Right lobe of liver (tissue), 6 donors: ENCODE data around the gene RHBDL2. TPM values are rescaled to one million over a fixed set of nuclear protein-coding genes. Genes with fewer than 3 reads are reported as not detected.

ENCODE experiments used
- ATAC-seq, 4 donors: fragments of 200-7000 bp; cut with Tn5 transposase; one replicate each; pipeline ENCODE4 v1.9.1; 2020; ENCODE audit warnings: mild to moderate bottlenecking in 4 of 4, moderate library complexity in 4 of 4
- DNase-seq, 3 donors: peaks; one replicate each; pipeline ENCODE4 v3.0.0-alpha.2; 2020
- H3K27ac ChIP-seq, 3 donors: fragments of 200-600 bp; one replicate each; pipeline ENCODE4 v1.8.0; 2022
- H3K27me3 ChIP-seq, 2 donors: fragments of 200-600 bp; one replicate each; pipeline ENCODE4 v1.8.0; 2022
- H3K36me3 ChIP-seq, 4 donors: fragments of 200-600 bp; sonication (generic) in 1 of 4; one replicate each; pipeline versions ENCODE4 v1.5.1 to v1.8.0; 2017 to 2022; ENCODE audit warnings: control low read depth in 1 of 4
- H3K4me1 ChIP-seq, 4 donors: fragments of 200-600 bp; sonication (generic) in 1 of 4; one replicate each; pipeline versions ENCODE4 v1.5.1 to v1.8.0; 2017 to 2022; ENCODE audit warnings: control low read depth in 1 of 4
- H3K4me3 ChIP-seq, 3 donors: fragments of 200-600 bp; one replicate each; pipeline ENCODE4 v1.8.0; 2022
- H3K9me3 ChIP-seq, 4 donors: fragments of 200-600 bp; sonication (generic) in 1 of 4; one replicate each; pipeline versions ENCODE4 v1.5.1 to v1.8.0; 2017 to 2022; ENCODE audit warnings: control low read depth in 1 of 4
- POLR2A ChIP-seq: fragments of 450-650 bp; IDR thresholded peaks from one replicate; pipeline ENCODE4 v1.6.1; 2017; ENCODE audit warnings: antibody characterized with exemption, mild to moderate bottlenecking
- WGBS: methylation state at CpG from one replicate; pipeline ENCODE4 v1.1.6; 2018; ENCODE audit warnings: low coverage, low lambda C conversion rate; ENCODE audit not compliant: insufficient coverage; ENCODE audit errors: missing lambda C conversion rate; 5-methylcytosine and 5-hydroxymethylcytosine counted together
- intact Hi-C, 2 donors: fragments of 100-400 bp; cut with DNase I; formaldehyde crosslinking; loops; one replicate each; pipeline versions ENCODE4 v1.11.2 to v1.14.1; 2022
- total RNA-seq, 6 experiments: library from RNA; depleted of rRNA in 2 of 6; stranded (reverse); fragments of >200 nt in 2 of 6; fragmentation: NEBNext Ultra II Directional in 3 of 6; extraction: Animal tissue kit (Norgen Biotek cat#: 25700) in 3 of 6; gene quantifications; one replicate each; pipeline versions ENCODE4 v1.1.0 to v1.2.4, GENCODE V29; 2016 to 2023
- TF ChIP-seq, protein P1 (sequence below), 4 donors: fragments of 200-600 bp in 3 of 4; fragments of 450-650 bp in 1 of 4; IDR thresholded peaks; one replicate each; pipeline versions ENCODE4 v1.5.1 to v1.8.0; 2016 to 2022; ENCODE audit warnings: antibody characterized with exemption in 4 of 4, mild to moderate bottlenecking in 2 of 4
- donor health status: DM: no; HTN: yes; CAD: no.
- donor health status: DM: no; HTN: no; CAD: no.
- donor health status: DM: no; HTN: no; CAD: no.
- donor health status: DM: no; HTN: yes; CAD: no.
- donor health status: DM: no; HTN: yes; CAD: no.

Gene RHBDL2
- total RNA-seq, 6 experiments from 2014 or later: 0.12 TPM; not detected in 5

DNA sequence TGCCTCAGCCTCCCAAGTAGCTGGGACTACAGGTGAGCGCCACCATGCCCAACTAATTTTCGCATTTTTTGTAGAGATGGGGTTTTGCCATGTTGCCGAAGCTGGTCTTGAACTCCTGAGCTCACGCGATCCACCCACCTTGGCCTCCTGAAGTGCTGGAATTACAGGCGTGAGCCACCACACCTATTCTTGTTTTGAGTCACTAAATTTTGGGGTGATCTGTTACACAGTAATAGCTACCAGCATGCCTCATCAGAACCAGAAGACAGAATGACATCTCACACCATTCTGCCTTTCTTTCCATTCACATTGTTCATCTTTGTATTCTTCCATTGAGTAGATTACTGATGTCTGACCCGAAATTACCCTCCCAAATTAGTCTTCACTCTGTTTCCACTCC lies 9.1 kb downstream of the RHBDL2 start:
- TF ChIP-seq, protein P1, sequence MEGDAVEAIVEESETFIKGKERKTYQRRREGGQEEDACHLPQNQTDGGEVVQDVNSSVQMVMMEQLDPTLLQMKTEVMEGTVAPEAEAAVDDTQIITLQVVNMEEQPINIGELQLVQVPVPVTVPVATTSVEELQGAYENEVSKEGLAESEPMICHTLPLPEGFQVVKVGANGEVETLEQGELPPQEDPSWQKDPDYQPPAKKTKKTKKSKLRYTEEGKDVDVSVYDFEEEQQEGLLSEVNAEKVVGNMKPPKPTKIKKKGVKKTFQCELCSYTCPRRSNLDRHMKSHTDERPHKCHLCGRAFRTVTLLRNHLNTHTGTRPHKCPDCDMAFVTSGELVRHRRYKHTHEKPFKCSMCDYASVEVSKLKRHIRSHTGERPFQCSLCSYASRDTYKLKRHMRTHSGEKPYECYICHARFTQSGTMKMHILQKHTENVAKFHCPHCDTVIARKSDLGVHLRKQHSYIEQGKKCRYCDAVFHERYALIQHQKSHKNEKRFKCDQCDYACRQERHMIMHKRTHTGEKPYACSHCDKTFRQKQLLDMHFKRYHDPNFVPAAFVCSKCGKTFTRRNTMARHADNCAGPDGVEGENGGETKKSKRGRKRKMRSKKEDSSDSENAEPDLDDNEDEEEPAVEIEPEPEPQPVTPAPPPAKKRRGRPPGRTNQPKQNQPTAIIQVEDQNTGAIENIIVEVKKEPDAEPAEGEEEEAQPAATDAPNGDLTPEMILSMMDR (IDR thresholded peaks at IDR 0.05): no peak
- TF ChIP-seq POLR2A: no peak
- H3K27ac ChIP-seq: no peak overlapping the region
- intact Hi-C loops: no loop called here
- DNase-seq (no peak), ATAC-seq (no peak)
- H3K9me3 ChIP-seq: no peaks in the 10 kb centered on the region
- H3K4me1 ChIP-seq: no peaks in the 10 kb centered on the region
- H3K27me3 ChIP-seq: no peaks in the 10 kb centered on the region
- no peaks in the 10 kb centered on the region for H3K36me3 ChIP-seq
- H3K4me3 ChIP-seq: no peak overlapping the region
- 85% methylated on average over 3 of the region's 7 CpGs for WGBS

DNA sequence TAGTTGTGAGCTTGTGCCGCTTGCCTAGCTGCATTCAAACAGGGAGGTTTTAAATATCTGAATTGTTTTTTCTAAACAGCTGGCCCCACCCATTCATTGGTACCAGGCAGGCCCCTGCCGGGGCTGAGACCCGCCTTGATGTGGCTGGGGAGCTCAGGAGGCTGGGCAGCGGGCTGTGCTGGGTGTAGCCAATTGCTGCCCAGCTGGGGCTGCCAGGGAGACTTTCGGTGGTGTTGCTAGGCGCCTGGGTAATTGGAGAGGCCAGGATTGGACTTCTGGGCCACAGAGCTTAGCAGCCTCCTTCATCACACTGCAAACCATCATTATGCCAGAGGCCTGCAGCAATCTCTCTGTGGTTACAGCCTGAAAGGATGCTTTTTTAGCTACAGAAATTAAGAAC lies 12.2 kb downstream of the RHBDL2 start:
- DNase-seq (no peak), ATAC-seq (no peak)
- Histone ChIP-seq H3K27me3 (no peaks in the 10 kb centered on the region), H3K27ac (no peak overlapping the region), H3K4me3 (no peak overlapping the region), H3K9me3 (no peaks in the 10 kb centered on the region), H3K4me1 (no peaks in the 10 kb centered on the region), H3K36me3 (no peaks in the 10 kb centered on the region)
- TF ChIP-seq, protein P1 (IDR thresholded peaks at IDR 0.05): no peak
- TF ChIP-seq POLR2A: no peak
- WGBS: no CpG with 5 or more reads among the region's 6 CpGs
- intact Hi-C loops: no loop called here

DNA sequence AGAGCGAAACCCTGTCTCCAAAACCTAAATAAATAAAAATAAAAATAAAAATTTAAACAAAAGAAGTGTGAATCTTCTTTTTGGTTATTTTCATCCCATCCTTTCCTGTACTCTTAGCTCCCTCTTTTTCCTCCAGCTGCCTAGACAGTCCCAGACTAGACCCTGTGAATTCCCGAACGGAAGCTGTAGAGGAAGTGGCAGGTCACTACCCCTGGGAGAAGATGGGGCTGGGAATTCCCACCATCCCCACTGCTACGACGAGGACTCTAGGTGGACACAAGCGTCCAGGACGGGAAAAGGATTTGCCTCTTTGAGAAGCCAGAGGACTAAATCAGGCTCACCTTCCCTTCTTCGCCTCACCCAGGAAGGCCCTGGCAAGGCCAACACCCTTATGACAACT lies 12.6 kb downstream of the RHBDL2 start:
- Histone ChIP-seq H3K4me3 (no peak overlapping the region), H3K9me3 (no peaks in the 10 kb centered on the region), H3K27ac (no peak overlapping the region), H3K36me3 (no peaks in the 10 kb centered on the region), H3K4me1 (no peaks in the 10 kb centered on the region), H3K27me3 (no peaks in the 10 kb centered on the region)
- ATAC-seq (no peak), DNase-seq (no peak)
- intact Hi-C loops: no loop called here
- TF ChIP-seq, protein P1 (IDR thresholded peaks at IDR 0.05): no peak
- no peak for TF ChIP-seq POLR2A
- WGBS: 74% methylated on average over 8 of the region's 8 CpGs

DNA sequence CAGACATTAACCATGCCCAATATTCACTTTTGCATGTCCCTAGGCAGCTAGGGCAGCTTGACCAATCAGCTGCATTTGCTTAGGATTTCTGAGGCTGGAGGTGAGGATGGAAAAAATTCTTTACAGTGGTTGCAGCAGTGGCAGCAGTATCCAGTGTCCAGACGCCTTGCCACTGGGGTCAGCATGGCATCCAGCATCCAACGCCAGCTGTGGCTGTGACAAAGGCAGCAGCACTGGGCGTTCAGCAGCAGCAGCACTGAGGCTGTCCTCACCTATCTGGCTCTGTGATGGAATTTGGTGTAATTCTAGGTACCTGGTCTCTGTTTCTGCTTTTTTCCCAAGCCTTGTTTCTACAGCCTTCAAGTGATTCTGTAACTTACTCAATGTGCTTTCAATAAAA lies 15.5 kb downstream of the RHBDL2 start:
- WGBS: 80% methylated on average over 1 of the region's 3 CpGs
- Histone ChIP-seq H3K27ac (no peak overlapping the region), H3K4me3 (no peak overlapping the region), H3K36me3 (no peaks in the 10 kb centered on the region), H3K9me3 (no peaks in the 10 kb centered on the region), H3K27me3 (no peaks in the 10 kb centered on the region), H3K4me1 (no peaks in the 10 kb centered on the region)
- DNase-seq: no peak
- ATAC-seq: no peak
- TF ChIP-seq, protein P1 (IDR thresholded peaks at IDR 0.05): no peak
- no peak for TF ChIP-seq POLR2A
- intact Hi-C loops: no loop called here

DNA sequence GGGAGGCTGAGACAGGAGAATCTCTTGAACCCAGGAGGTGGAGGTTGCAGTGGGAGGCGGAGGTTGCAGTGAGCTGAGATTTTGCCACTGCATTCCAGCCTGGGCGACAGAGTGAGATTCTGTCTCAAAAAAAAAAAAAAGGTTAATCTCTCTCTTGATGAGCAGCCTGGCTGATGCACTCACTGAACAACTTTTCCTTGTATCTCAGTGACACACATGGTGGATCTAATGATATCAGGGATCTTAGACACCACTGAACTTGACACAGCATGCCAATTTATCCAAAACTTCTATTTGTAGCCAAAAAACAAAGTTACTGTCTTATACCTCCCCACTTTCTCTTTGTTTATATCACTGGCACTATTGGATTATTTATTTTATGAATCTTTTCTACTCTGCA lies 16.2 kb downstream of the RHBDL2 start:
- no peak overlapping the region for H3K27ac ChIP-seq
- no peaks in the 10 kb centered on the region for H3K9me3 ChIP-seq
- WGBS: 92% methylated on average over 2 of the region's 2 CpGs
- DNase-seq (no peak), ATAC-seq (no peak)
- TF ChIP-seq, protein P1 (IDR thresholded peaks at IDR 0.05): no peak
- TF ChIP-seq POLR2A: no peak
- no peaks in the 10 kb centered on the region for H3K4me1 ChIP-seq
- H3K4me3 ChIP-seq: no peak overlapping the region
- intact Hi-C loops: no loop called here
- H3K36me3 ChIP-seq: no peaks in the 10 kb centered on the region
- H3K27me3 ChIP-seq: no peaks in the 10 kb centered on the region
